T-cell (primary cell): ENCODE data around the gene TUSC2. TPM values are rescaled to one million over a fixed set of nuclear protein-coding genes. Genes with fewer than 3 reads are reported as not detected.

ENCODE experiments used
- ATAC-seq, 4 experiments: fragments of 200-7000 bp in 3 of 4; fragments of 150-1000 bp in 1 of 4; cut with Tn5 transposase; replicated peaks in 1 of 4; 1 replicate in 3 of 4; 2 replicates in 1 of 4; pipeline ENCODE4 v1.10.0; 2021; ENCODE audit warnings: moderate library complexity in 3 of 4, mild to moderate bottlenecking in 2 of 4, moderate number of reproducible peaks in 1 of 4
- CTCF ChIA-PET, 2 donors: fragments of 300-600 bp; sonication (Branson Sonifier 250); formaldehyde crosslinking; loops; one replicate each; lab custom pipeline; 2022; ENCODE audit warnings: antibody characterized with exemption in 2 of 2; lab: Charles Lee
- POLR2A ChIA-PET, 2 donors: fragments of 300-600 bp; sonication (Branson Sonifier 250); formaldehyde crosslinking; loops; one replicate each; lab custom pipeline; 2022; ENCODE audit warnings: antibody characterized with exemption in 2 of 2; lab: Charles Lee
- DNase-seq, 35 experiments: peaks; one replicate each; pipeline versions ENCODE4 v3.0.0 to v3.0.0-alpha.2; 2013 to 2023
- H3K27ac ChIP-seq: one replicate; pipeline ENCODE4 v1.5.1; 2013; ENCODE audit warnings: low read length
- H3K27me3 ChIP-seq, 2 experiments: replicated peaks in 1 of 2; 1 replicate in 1 of 2; 2 replicates in 1 of 2; pipeline versions ENCODE4 v1.6.1 to v1.7.0; 2013; ENCODE audit warnings: low read length in 1 of 2, mixed read lengths in 1 of 2; ENCODE audit not compliant: control insufficient read depth in 2 of 2, insufficient read depth in 2 of 2; ENCODE audit errors: extremely low read depth in 1 of 2
- H3K36me3 ChIP-seq, 2 donors: 1 replicate in 1 of 2; 2 replicates in 1 of 2; pipeline versions ENCODE4 v1.6.1 to v1.7.0; 2013; ENCODE audit warnings: low read length in 1 of 2; ENCODE audit not compliant: control insufficient read depth in 2 of 2, insufficient read depth in 1 of 2; ENCODE audit errors: extremely low read depth in 1 of 2
- H3K4me1 ChIP-seq, 2 experiments: 1 replicate in 1 of 2; 2 replicates in 1 of 2; pipeline versions ENCODE4 v1.6.1 to v1.7.0; 2013; ENCODE audit warnings: low read length in 2 of 2, mixed read lengths in 1 of 2; ENCODE audit not compliant: insufficient read depth in 2 of 2, control insufficient read depth in 1 of 2; ENCODE audit errors: extremely low read depth in 1 of 2
- H3K4me3 ChIP-seq, 2 donors: 1 replicate in 1 of 2; 2 replicates in 1 of 2; pipeline versions ENCODE4 v1.5.1 to v1.7.0; 2013; ENCODE audit warnings: mild to moderate bottlenecking in 2 of 2, low read length in 1 of 2, moderate library complexity in 1 of 2; ENCODE audit not compliant: control insufficient read depth in 1 of 2; ENCODE audit errors: extremely low read depth in 1 of 2
- H3K9me3 ChIP-seq: 2 replicates; pipeline ENCODE4 v1.7.0; 2013
- H3K27ac Mint-ChIP-seq, 2 donors: one replicate each; pipeline ENCODE4 v1.8.0; 2020 to 2021; ENCODE audit warnings: mild to moderate bottlenecking in 2 of 2, mixed read lengths in 2 of 2
- H3K27me3 Mint-ChIP-seq, 2 donors: one replicate each; pipeline ENCODE4 v1.8.0; 2021 to 2022; ENCODE audit warnings: mixed read lengths in 2 of 2
- H3K36me3 Mint-ChIP-seq: one replicate; pipeline ENCODE4 v1.8.0; 2021; ENCODE audit warnings: mixed read lengths
- H3K4me1 Mint-ChIP-seq, 3 donors: one replicate each; pipeline ENCODE4 v1.8.0; 2020 to 2022; ENCODE audit warnings: mixed read lengths in 3 of 3, mild to moderate bottlenecking in 1 of 3
- H3K4me3 Mint-ChIP-seq, 3 donors: one replicate each; pipeline ENCODE4 v1.8.0; 2020 to 2022; ENCODE audit warnings: mild to moderate bottlenecking in 3 of 3, mixed read lengths in 3 of 3, moderate library complexity in 3 of 3
- H3K9me3 Mint-ChIP-seq, 3 donors: one replicate each; pipeline ENCODE4 v1.8.0; 2020 to 2022; ENCODE audit warnings: mixed read lengths in 3 of 3
- WGBS: methylation state at CpG from one replicate; pipeline ENCODE4 v1.1.5; 2013; ENCODE audit warnings: missing lambda C conversion rate; ENCODE audit not compliant: insufficient coverage; 5-methylcytosine and 5-hydroxymethylcytosine counted together
- total RNA-seq, 35 experiments: library from RNA in 6 of 35; stranded (reverse) in 6 of 35; fragments of 120-200 nt in 1 of 35; gene quantifications; one replicate each; pipeline versions ENCODE4 v1.2.1 to v1.2.4 and lab custom pipeline; 2013 to 2026

The TUSC2 gene
- total RNA-seq, 5 donors from 2014 or later (not counting 1 experiment from before 2014, with no cell fraction given), result 14.9 to 33.1 (median 26.8) TPM

GRCh38 chr3:50292159-50293078 lies 35.6 kb downstream of the TUSC2 start, which contains the start of gene IFRD2:
Gene IFRD2, minus strand, starts transcription at chr3:50292429. Its CDS starts 155 bp downstream, at chr3:50292274.
- peaks cover 14 to 32% of the 10 kb centered on the region in 2 donors for H3K36me3 ChIP-seq
- ChIA-PET POLR2A (no interaction called here), CTCF (interaction anchor here in 1 of 2 donors (0.6 to 0.7 kb wide), 2 partner anchors 46 to 52 kb away, joined by 3 read pairs; no protein-coding TSS in a partner anchor)
- H3K4me1 Mint-ChIP-seq, result peaks cover 14 to 25% (median 21%) of the 10 kb centered on the region in 3 donors
- H3K4me3 ChIP-seq, result peak within 1 kb of the TSS; percentile 82 to 95
- H3K36me3 Mint-ChIP-seq, result peaks cover 8% of the 10 kb centered on the region
- peaks cover 5 to 30% of the 10 kb centered on the region in 2 experiments for H3K4me1 ChIP-seq
- peak within 1 kb of the TSS; percentile 81 to 90 (median 85) for H3K4me3 Mint-ChIP-seq
- no peaks in the 10 kb centered on the region for H3K27me3 Mint-ChIP-seq
- peak within 1 kb of the TSS; percentile 56 for H3K27ac ChIP-seq
- 1% methylated on average over 59 of the region's 67 CpGs for WGBS
- peak; percentile 98 to 99 (median 99) for ATAC-seq
- no peaks in the 10 kb centered on the region for H3K9me3 ChIP-seq
- peak; percentile 84 to 98 (median 96) for DNase-seq
- H3K27ac Mint-ChIP-seq, result peak within 1 kb of the TSS; percentile 95 to 97
- H3K27me3 ChIP-seq, result no peaks in the 10 kb centered on the region
- H3K9me3 Mint-ChIP-seq, result no peaks in the 10 kb centered on the region

GRCh38 chr3:50290161-50290641 lies 37.8 kb downstream of the TUSC2 start:
- Mint-ChIP-seq H3K4me1 (peaks cover 14 to 21% (median 17%) of the 10 kb centered on the region in 3 donors), H3K27me3 (no peaks in the 10 kb centered on the region), H3K4me3 (peak overlapping the region; percentile 13 to 34 (median 15)), H3K27ac (no peak overlapping the region), H3K9me3 (no peaks in the 10 kb centered on the region), H3K36me3 (peaks cover 9% of the 10 kb centered on the region)
- WGBS, result 96% methylated on average over 5 of the region's 16 CpGs
- no peak for DNase-seq
- no peaks in the 10 kb centered on the region for H3K27me3 ChIP-seq
- ChIA-PET CTCF (no interaction called here), POLR2A (no interaction called here)
- peaks cover 20 to 33% of the 10 kb centered on the region in 2 donors for H3K36me3 ChIP-seq
- H3K4me1 ChIP-seq, result peaks cover 5 to 26% of the 10 kb centered on the region in 2 experiments
- H3K27ac ChIP-seq, result no peak overlapping the region
- H3K4me3 ChIP-seq, result no peak overlapping the region
- ATAC-seq, result no peak
- H3K9me3 ChIP-seq, result no peaks in the 10 kb centered on the region

- peaks cover 14 to 21% (median 17%) of the 10 kb centered on the region in 3 donors for H3K4me1 Mint-ChIP-seq
- H3K4me3 Mint-ChIP-seq, result peak overlapping the region in 1 of 3 donors; percentile 15
- Histone ChIP-seq H3K27ac (no peak overlapping the region), H3K36me3 (peaks cover 20 to 33% of the 10 kb centered on the region in 2 donors), H3K27me3 (no peaks in the 10 kb centered on the region), H3K9me3 (no peaks in the 10 kb centered on the region), H3K4me3 (no peak overlapping the region), H3K4me1 (peaks cover 5 to 26% of the 10 kb centered on the region in 2 experiments)
- no peaks in the 10 kb centered on the region for H3K9me3 Mint-ChIP-seq
- no peaks in the 10 kb centered on the region for H3K27me3 Mint-ChIP-seq
- DNase-seq (no peak), ATAC-seq (no peak)
- no CpG with 5 or more reads among the region's 6 CpGs for WGBS
- CTCF ChIA-PET, result no interaction called here
- H3K27ac Mint-ChIP-seq, result no peak overlapping the region
- POLR2A ChIA-PET, result interaction anchor here in 1 of 2 donors (0.6 kb wide), 1 partner anchor 80 kb away, joined by 3 read pairs; no protein-coding TSS in a partner anchor
- H3K36me3 Mint-ChIP-seq, result peaks cover 9% of the 10 kb centered on the region
These were observed 38.9 kb downstream of the TUSC2 start for GRCh38 chr3:50289130-50289529.

- no peaks in the 10 kb centered on the region for H3K27me3 Mint-ChIP-seq
- POLR2A ChIA-PET, result no interaction called here
- 96% methylated on average over 11 of the region's 23 CpGs for WGBS
These were observed 39.5 kb downstream of the TUSC2 start for GRCh38 chr3:50288387-50289007.

GRCh38 chr3:50287262-50287661 lies 40.8 kb downstream of the TUSC2 start:
- POLR2A ChIA-PET, result no interaction called here
- Mint-ChIP-seq H3K4me1 (peaks cover 6 to 13% (median 8%) of the 10 kb centered on the region in 3 donors), H3K4me3 (no peak overlapping the region), H3K36me3 (peaks cover 9% of the 10 kb centered on the region), H3K27me3 (no peaks in the 10 kb centered on the region), H3K9me3 (no peaks in the 10 kb centered on the region), H3K27ac (no peak overlapping the region)
- DNase-seq (no peak), ATAC-seq (no peak)
- WGBS, result 100% methylated on average over 1 of the region's 1 CpG
- Histone ChIP-seq H3K27me3 (no peaks in the 10 kb centered on the region), H3K36me3 (peaks cover 20 to 33% of the 10 kb centered on the region in 2 donors), H3K4me3 (no peak overlapping the region), H3K27ac (no peak overlapping the region), H3K9me3 (no peaks in the 10 kb centered on the region), H3K4me1 (peaks cover 5 to 17% of the 10 kb centered on the region in 2 experiments)
- CTCF ChIA-PET, result no interaction called here

More at GRCh38 chr3:50288387-50289007, 39.5 kb downstream of the TUSC2 start:
- no peak overlapping the region for H3K27ac ChIP-seq
- peaks cover 20 to 33% of the 10 kb centered on the region in 2 donors for H3K36me3 ChIP-seq
- H3K4me1 ChIP-seq, result peaks cover 5 to 26% of the 10 kb centered on the region in 2 experiments
- no peak overlapping the region for H3K4me3 ChIP-seq
- Mint-ChIP-seq H3K4me3 (peak overlapping the region in 1 of 3 donors; percentile 2), H3K36me3 (peaks cover 9% of the 10 kb centered on the region), H3K9me3 (no peaks in the 10 kb centered on the region), H3K27ac (no peak overlapping the region), H3K4me1 (peaks cover 14 to 21% (median 17%) of the 10 kb centered on the region in 3 donors)
- DNase-seq, result no peak
- ATAC-seq, result no peak
- CTCF ChIA-PET, result no interaction called here
- H3K9me3 ChIP-seq, result no peaks in the 10 kb centered on the region
- H3K27me3 ChIP-seq, result no peaks in the 10 kb centered on the region
